B cell (primary cell): ENCODE data around the gene OSBP2. TPM values are rescaled to one million over a fixed set of nuclear protein-coding genes. Genes with fewer than 3 reads are reported as not detected.

Experiments used
- ATAC-seq: fragments of 200-7000 bp; cut with Tn5 transposase; one replicate; pipeline ENCODE4 v1.10.0; 2021; ENCODE audit warnings: low read depth, mild to moderate bottlenecking, moderate number of reproducible peaks, moderate library complexity
- CTCF ChIA-PET: fragments of 350-600 bp; sonication (Branson Sonifier 250); formaldehyde crosslinking; loops from one replicate; lab custom pipeline; 2021; ENCODE audit warnings: antibody characterized with exemption, inconsistent platforms; lab: Charles Lee
- POLR2A ChIA-PET: fragments of 350-600 bp; sonication (Branson Sonifier 250); formaldehyde crosslinking; loops from one replicate; lab custom pipeline; 2021; ENCODE audit warnings: antibody characterized with exemption; lab: Charles Lee
- DNase-seq: peaks from one replicate; pipeline ENCODE4 v3.0.0; 2013
- H2AFZ ChIP-seq: 2 replicates; pipeline ENCODE4 v1.6.1; 2012; ENCODE audit warnings: mild to moderate bottlenecking, low read depth, low read length; ENCODE audit not compliant: insufficient read depth, poor library complexity, severe bottlenecking
- H3K27ac ChIP-seq, 2 donors: 1 replicate in 1 of 2; 2 replicates in 1 of 2; pipeline ENCODE4 v1.5.1; 2012 to 2013; ENCODE audit warnings: low read length in 2 of 2, mild to moderate bottlenecking in 2 of 2, moderate library complexity in 1 of 2
- H3K27me3 ChIP-seq, 4 experiments: fragments of 200-600 bp in 1 of 4; sonication (generic) in 1 of 4; replicated peaks in 1 of 4; 1 replicate in 2 of 4; 2 replicates in 2 of 4; pipeline versions ENCODE4 v1.6.1 to v1.7.0; 2013 to 2016; ENCODE audit warnings: low read length in 3 of 4, mild to moderate bottlenecking in 2 of 4, mixed read lengths in 1 of 4, moderate library complexity in 1 of 4; ENCODE audit not compliant: insufficient read depth in 4 of 4, control insufficient read depth in 3 of 4; ENCODE audit errors: control extremely low read depth in 1 of 4
- H3K36me3 ChIP-seq, 2 experiments: replicated peaks in 1 of 2; 1 replicate in 1 of 2; 2 replicates in 1 of 2; pipeline versions ENCODE4 v1.6.1 to v1.7.1; 2013; ENCODE audit warnings: low read length in 1 of 2; ENCODE audit not compliant: insufficient read depth in 2 of 2, control insufficient read depth in 1 of 2; ENCODE audit errors: control extremely low read depth in 1 of 2, extremely low read depth in 1 of 2
- H3K4me1 ChIP-seq, 2 donors: fragments of 200-600 bp in 1 of 2; sonication (generic) in 1 of 2; 1 replicate in 1 of 2; 2 replicates in 1 of 2; pipeline versions ENCODE4 v1.5.1 to v1.6.1; 2013 to 2017; ENCODE audit warnings: low read length in 2 of 2; ENCODE audit not compliant: control insufficient read depth in 2 of 2, insufficient read depth in 2 of 2
- H3K4me2 ChIP-seq: replicated peaks from 2 replicates; pipeline ENCODE3; 2012; ENCODE audit warnings: mild to moderate bottlenecking, low read depth, low read length; ENCODE audit not compliant: poor library complexity, severe bottlenecking
- H3K4me3 ChIP-seq, 5 experiments: fragments of 200-600 bp in 1 of 5; sonication (generic) in 1 of 5; 1 replicate in 3 of 5; 2 replicates in 2 of 5; pipeline versions ENCODE4 v1.5.1 to v1.7.0; 2011 to 2016; ENCODE audit warnings: low read length in 4 of 5, mild to moderate bottlenecking in 4 of 5, low read depth in 2 of 5, control low read depth in 1 of 5, moderate library complexity in 1 of 5; ENCODE audit not compliant: insufficient read depth in 1 of 5; ENCODE audit errors: control extremely low read depth in 1 of 5, extremely low read depth in 1 of 5
- H3K79me2 ChIP-seq: fragments of 200-600 bp; sonication (generic); one replicate; pipeline ENCODE4 v1.6.0; 2016; ENCODE audit warnings: low read length; ENCODE audit not compliant: control insufficient read depth, insufficient read depth
- H3K9ac ChIP-seq: fragments of 200-600 bp; sonication (generic); 2 replicates; pipeline ENCODE4 v1.6.1; 2017; ENCODE audit warnings: mild to moderate bottlenecking, low read length, moderate library complexity
- H3K9me3 ChIP-seq, 3 donors: one replicate each; pipeline versions ENCODE4 v1.6.1 to v1.7.1; 2013; ENCODE audit warnings: low read length in 2 of 3; ENCODE audit not compliant: control insufficient read depth in 2 of 3, insufficient read depth in 1 of 3; ENCODE audit errors: control extremely low read depth in 1 of 3
- H4K20me1 ChIP-seq: 2 replicates; pipeline ENCODE4 v1.6.0; 2012; ENCODE audit warnings: mild to moderate bottlenecking, low read length; ENCODE audit not compliant: insufficient read depth, control insufficient read depth, poor library complexity, severe bottlenecking
- H3K27ac Mint-ChIP-seq: one replicate; pipeline ENCODE4 v1.8.0; 2021; ENCODE audit warnings: mixed read lengths
- H3K27me3 Mint-ChIP-seq: one replicate; pipeline ENCODE4 v1.8.0; 2021; ENCODE audit warnings: mixed read lengths
- H3K4me1 Mint-ChIP-seq: one replicate; pipeline ENCODE4 v1.8.0; 2021; ENCODE audit warnings: mixed read lengths
- H3K4me3 Mint-ChIP-seq: one replicate; pipeline ENCODE4 v1.8.0; 2021; ENCODE audit warnings: mixed read lengths
- H3K9me3 Mint-ChIP-seq: one replicate; pipeline ENCODE4 v1.8.0; 2022; ENCODE audit warnings: mixed read lengths; ENCODE audit not compliant: insufficient read depth
- EZH2 ChIP-seq: IDR thresholded peaks from 2 replicates; pipeline ENCODE4 v1.6.1; 2012; ENCODE audit warnings: borderline replicate concordance, low read depth, mild to moderate bottlenecking, moderate library complexity, low read length; ENCODE audit not compliant: insufficient read depth, poor library complexity, severe bottlenecking
- WGBS: methylation state at CpG from one replicate; pipeline ENCODE4 v1.1.5; 2013; ENCODE audit warnings: missing lambda C conversion rate; ENCODE audit not compliant: insufficient coverage; 5-methylcytosine and 5-hydroxymethylcytosine counted together
- intact Hi-C: fragments of 100-400 bp; cut with micrococcal nuclease; formaldehyde crosslinking; loops from one replicate; pipeline ENCODE4 v1.10.0; 2022
- polyA plus RNA-seq: library from polyadenylated mRNA; depleted of rRNA; stranded (reverse); fragments of >200 nt; gene quantifications from 2 replicates; pipeline ENCODE4 v1.2.3, GENCODE V29; 2012
- total RNA-seq, 2 donors: library from RNA; stranded (reverse); fragments of 120-200 nt in 1 of 2; gene quantifications; 1 replicate in 1 of 2; 2 replicates in 1 of 2; pipeline versions ENCODE4 v1.2.3 to v1.2.4, GENCODE V29; 2013 to 2022
- TF ChIP-seq, protein P1 (sequence below): fragments of 200-600 bp; IDR thresholded peaks from one replicate; pipeline ENCODE4 v1.8.0; 2022; ENCODE audit warnings: antibody characterized with exemption, mild to moderate bottlenecking

OSBP2 gene
- total and polyA plus RNA-seq, 2 donors (not counting 1 experiment from before 2014, with no cell fraction given): 0.10 to 1.0 TPM

DNA sequence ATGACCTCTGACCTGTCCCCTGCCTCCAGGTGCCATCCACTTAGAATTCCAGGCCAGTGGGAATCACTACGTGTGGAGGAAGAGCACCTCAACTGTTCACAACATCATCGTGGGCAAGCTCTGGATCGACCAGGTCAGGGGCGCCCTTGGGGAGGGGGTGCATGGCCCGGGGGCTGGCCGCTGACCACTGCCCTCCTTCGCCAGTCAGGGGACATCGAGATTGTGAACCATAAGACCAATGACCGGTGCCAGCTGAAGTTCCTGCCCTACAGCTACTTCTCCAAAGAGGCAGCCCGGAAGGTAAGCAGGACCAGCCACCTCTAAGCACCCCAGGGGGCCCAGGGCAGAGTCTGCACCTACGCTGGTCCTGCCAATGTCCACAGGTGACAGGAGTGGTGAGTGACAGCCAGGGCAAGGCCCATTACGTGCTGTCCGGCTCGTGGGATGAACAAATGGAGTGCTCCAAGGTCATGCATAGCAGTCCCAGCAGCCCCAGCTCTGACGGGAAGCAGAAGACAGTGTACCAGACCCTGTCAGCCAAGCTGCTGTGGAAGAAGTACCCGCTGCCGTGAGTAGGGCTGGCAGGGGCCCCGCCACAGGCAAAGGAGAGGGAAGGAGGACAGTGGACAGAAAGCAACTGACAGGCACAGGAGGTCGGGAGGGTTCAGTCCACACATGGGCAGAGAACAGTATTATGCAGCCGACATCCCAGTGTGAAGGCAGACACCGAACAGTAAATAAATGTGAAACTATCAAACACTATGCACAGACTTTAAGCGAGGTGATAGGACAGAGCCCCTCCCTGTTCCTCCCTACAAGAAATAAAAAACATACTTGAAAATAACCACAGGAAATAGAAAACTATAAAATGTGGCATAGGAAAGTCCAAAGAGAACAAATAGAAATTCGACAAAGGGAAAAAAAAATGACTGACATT is 199.0 kb downstream of the OSBP2 start:
- H3K27me3 ChIP-seq: no peaks in the 10 kb centered on the region
- no peaks in the 10 kb centered on the region for H3K4me1 Mint-ChIP-seq
- peaks cover 0 to 3% (median 0%) of the 10 kb centered on the region in 3 donors for H3K9me3 ChIP-seq
- H3K36me3 ChIP-seq: no peaks in the 10 kb centered on the region
- no peak for DNase-seq
- intact Hi-C loops: no loop called here
- TF ChIP-seq, protein P1, sequence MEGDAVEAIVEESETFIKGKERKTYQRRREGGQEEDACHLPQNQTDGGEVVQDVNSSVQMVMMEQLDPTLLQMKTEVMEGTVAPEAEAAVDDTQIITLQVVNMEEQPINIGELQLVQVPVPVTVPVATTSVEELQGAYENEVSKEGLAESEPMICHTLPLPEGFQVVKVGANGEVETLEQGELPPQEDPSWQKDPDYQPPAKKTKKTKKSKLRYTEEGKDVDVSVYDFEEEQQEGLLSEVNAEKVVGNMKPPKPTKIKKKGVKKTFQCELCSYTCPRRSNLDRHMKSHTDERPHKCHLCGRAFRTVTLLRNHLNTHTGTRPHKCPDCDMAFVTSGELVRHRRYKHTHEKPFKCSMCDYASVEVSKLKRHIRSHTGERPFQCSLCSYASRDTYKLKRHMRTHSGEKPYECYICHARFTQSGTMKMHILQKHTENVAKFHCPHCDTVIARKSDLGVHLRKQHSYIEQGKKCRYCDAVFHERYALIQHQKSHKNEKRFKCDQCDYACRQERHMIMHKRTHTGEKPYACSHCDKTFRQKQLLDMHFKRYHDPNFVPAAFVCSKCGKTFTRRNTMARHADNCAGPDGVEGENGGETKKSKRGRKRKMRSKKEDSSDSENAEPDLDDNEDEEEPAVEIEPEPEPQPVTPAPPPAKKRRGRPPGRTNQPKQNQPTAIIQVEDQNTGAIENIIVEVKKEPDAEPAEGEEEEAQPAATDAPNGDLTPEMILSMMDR: no peak
- no peak for TF ChIP-seq EZH2
- H3K4me2 ChIP-seq: no peak overlapping the region
- H3K27ac Mint-ChIP-seq: no peak overlapping the region
- H3K4me3 ChIP-seq: no peak overlapping the region
- H3K9me3 Mint-ChIP-seq: no peaks in the 10 kb centered on the region
- no peak overlapping the region for H3K27ac ChIP-seq
- no peaks in the 10 kb centered on the region for H3K4me1 ChIP-seq
- no peak for ATAC-seq
- ChIA-PET CTCF (interaction anchor here (0.6 kb wide), 1 partner anchor 269 kb away, joined by 3 read pairs; no protein-coding TSS in a partner anchor), POLR2A (no interaction called here)
- WGBS: 96% methylated on average over 21 of the region's 23 CpGs
- no peak overlapping the region for H3K4me3 Mint-ChIP-seq
- H4K20me1 ChIP-seq: peaks cover 21% of the 10 kb centered on the region
- H3K9ac ChIP-seq: no peak overlapping the region
- H2AFZ ChIP-seq: no peak overlapping the region
- no peaks in the 10 kb centered on the region for H3K27me3 Mint-ChIP-seq
- no peaks in the 10 kb centered on the region for H3K79me2 ChIP-seq

DNA sequence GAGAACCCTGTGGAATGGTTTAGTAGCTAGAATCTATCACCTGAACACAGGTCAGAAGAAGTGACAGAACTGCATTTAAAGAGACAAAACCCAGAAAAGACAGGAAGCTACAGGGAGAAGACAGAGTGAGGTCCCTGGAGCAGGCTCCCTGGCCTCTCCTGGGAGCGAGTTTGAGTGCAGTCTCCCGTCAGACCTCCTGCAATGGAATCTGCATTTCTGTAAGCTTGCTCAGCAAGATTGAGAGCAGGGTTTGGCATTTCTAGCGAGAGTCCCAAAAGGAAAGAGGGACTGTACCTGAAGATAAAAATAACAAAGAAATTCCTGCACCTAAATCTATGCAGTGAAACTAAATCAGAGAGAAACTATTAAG is 199.7 kb downstream of the OSBP2 start:
- Histone ChIP-seq H3K36me3 (no peaks in the 10 kb centered on the region), H4K20me1 (peaks cover 21% of the 10 kb centered on the region), H3K4me1 (no peaks in the 10 kb centered on the region), H2AFZ (no peak overlapping the region), H3K9ac (no peak overlapping the region), H3K27me3 (no peaks in the 10 kb centered on the region), H3K79me2 (no peaks in the 10 kb centered on the region), H3K9me3 (peaks cover 0 to 6% (median 3%) of the 10 kb centered on the region in 3 donors), H3K4me2 (no peak overlapping the region), H3K27ac (no peak overlapping the region), H3K4me3 (no peak overlapping the region)
- Mint-ChIP-seq H3K27me3 (no peaks in the 10 kb centered on the region), H3K4me1 (no peaks in the 10 kb centered on the region), H3K27ac (no peak overlapping the region), H3K9me3 (no peaks in the 10 kb centered on the region), H3K4me3 (no peak overlapping the region)
- intact Hi-C loops: no loop called here
- ChIA-PET CTCF (interaction anchor here (0.6 kb wide), 1 partner anchor 268 kb away, joined by 3 read pairs; no protein-coding TSS in a partner anchor), POLR2A (no interaction called here)
- no peak for TF ChIP-seq EZH2
- TF ChIP-seq, protein P1: no peak
- no CpG with 5 or more reads among the region's 3 CpGs for WGBS
- DNase-seq (no peak), ATAC-seq (no peak)
